Astrocyte (in vitro differentiated cells and primary cell): ENCODE data around the gene BMP7. TPM values are rescaled to one million over a fixed set of nuclear protein-coding genes. Genes with fewer than 3 reads are reported as not detected.

Experiments used
- DNase-seq: peaks from one replicate; pipeline ENCODE4 v3.0.0-alpha.2; 2010; ENCODE audit warnings: low read depth
- FAIRE-seq: peaks from 2 replicates; lab custom pipeline; 2011; peaks lifted over from hg19 to GRCh38; lab: Jason Lieb, UNC
- H2AFZ ChIP-seq: 2 replicates; pipeline ENCODE4 v1.6.0; 2012; ENCODE audit warnings: low read depth, low read length, inconsistent platforms
- H3K27ac ChIP-seq: 2 replicates; pipeline ENCODE4 v1.5.1; 2011; ENCODE audit warnings: low read depth, low read length, inconsistent platforms
- H3K27me3 ChIP-seq: 2 replicates; pipeline ENCODE4 v1.6.0; 2011; ENCODE audit warnings: low read length, inconsistent platforms; ENCODE audit not compliant: insufficient read depth
- H3K36me3 ChIP-seq: 2 replicates; pipeline ENCODE4 v1.5.1; 2011; ENCODE audit warnings: low read length, inconsistent platforms; ENCODE audit not compliant: insufficient read depth
- H3K4me1 ChIP-seq: 2 replicates; pipeline ENCODE4 v1.5.1; 2011; ENCODE audit warnings: low read length, inconsistent platforms; ENCODE audit not compliant: insufficient read depth
- H3K4me2 ChIP-seq: 2 replicates; pipeline ENCODE4 v1.6.0; 2012; ENCODE audit warnings: low read length, inconsistent platforms
- H3K4me3 ChIP-seq: 2 replicates; pipeline ENCODE4 v1.5.1; 2011; ENCODE audit warnings: low read depth, mild to moderate bottlenecking, low read length, inconsistent platforms; ENCODE audit not compliant: insufficient read depth
- H3K79me2 ChIP-seq: 2 replicates; pipeline ENCODE4 v1.6.0; 2012; ENCODE audit warnings: mild to moderate bottlenecking, low read length, inconsistent platforms; ENCODE audit not compliant: insufficient read depth
- H3K9ac ChIP-seq: 2 replicates; pipeline ENCODE4 v1.6.0; 2012; ENCODE audit warnings: mild to moderate bottlenecking, low read length, inconsistent platforms
- H3K9me3 ChIP-seq: 2 replicates; pipeline ENCODE4 v1.5.1; 2012; ENCODE audit warnings: low read depth, mild to moderate bottlenecking, low read length, inconsistent platforms; ENCODE audit not compliant: insufficient read depth
- H4K20me1 ChIP-seq: 2 replicates; pipeline ENCODE4 v1.6.0; 2012; ENCODE audit warnings: low read length, inconsistent platforms; ENCODE audit not compliant: insufficient read depth
- H3K27ac Mint-ChIP-seq: one replicate; pipeline ENCODE4 v1.8.0; 2021; ENCODE audit warnings: mild to moderate bottlenecking, mixed read lengths; ENCODE audit not compliant: unreplicated experiment
- H3K27me3 Mint-ChIP-seq: one replicate; pipeline ENCODE4 v1.8.0; 2021; ENCODE audit warnings: low read depth, mixed read lengths; ENCODE audit not compliant: unreplicated experiment
- H3K36me3 Mint-ChIP-seq: one replicate; pipeline ENCODE4 v1.8.0; 2021; ENCODE audit warnings: low read depth, mixed read lengths; ENCODE audit not compliant: unreplicated experiment
- H3K4me1 Mint-ChIP-seq: one replicate; pipeline ENCODE4 v1.8.0; 2021; ENCODE audit warnings: low read depth, mixed read lengths; ENCODE audit not compliant: unreplicated experiment
- H3K4me3 Mint-ChIP-seq: one replicate; pipeline ENCODE4 v1.8.0; 2021; ENCODE audit warnings: mild to moderate bottlenecking, moderate library complexity, mixed read lengths; ENCODE audit not compliant: unreplicated experiment
- H3K9me3 Mint-ChIP-seq: one replicate; pipeline ENCODE4 v1.8.0; 2021; ENCODE audit warnings: mild to moderate bottlenecking, mixed read lengths; ENCODE audit not compliant: unreplicated experiment
- CTCF ChIP-seq: IDR thresholded peaks from 2 replicates; pipeline ENCODE4 v1.5.1; 2011; ENCODE audit warnings: low read depth, mild to moderate bottlenecking, inconsistent platforms, low read length, moderate library complexity; ENCODE audit not compliant: insufficient read depth
- EZH2 ChIP-seq: IDR thresholded peaks from 2 replicates; pipeline ENCODE4 v1.6.1; 2012; ENCODE audit warnings: mild to moderate bottlenecking, low read length, inconsistent platforms; ENCODE audit not compliant: insufficient read depth
- total RNA-seq: library from RNA; stranded (reverse); gene quantifications from 2 replicates; pipeline ENCODE4 v1.2.1, GENCODE V29; 2021

BMP7 gene
- total RNA-seq, 1 donor from 2014 or later, result 15.3 TPM

- no peak overlapping the region for H3K27ac Mint-ChIP-seq
- peaks cover 14% of the 10 kb centered on the region for H3K27me3 ChIP-seq
- no peak for DNase-seq
- H3K79me2 ChIP-seq, result no peaks in the 10 kb centered on the region
- no peak overlapping the region for H2AFZ ChIP-seq
- no peak overlapping the region for H3K4me3 ChIP-seq
- FAIRE-seq, result no peak
- H3K4me3 Mint-ChIP-seq, result no peak overlapping the region
- no peaks in the 10 kb centered on the region for H3K36me3 Mint-ChIP-seq
- H3K27ac ChIP-seq, result no peak overlapping the region
- no peaks in the 10 kb centered on the region for H4K20me1 ChIP-seq
- no peak overlapping the region for H3K9ac ChIP-seq
- H3K36me3 ChIP-seq, result no peaks in the 10 kb centered on the region
- peaks cover 40% of the 10 kb centered on the region for H3K27me3 Mint-ChIP-seq
- H3K9me3 Mint-ChIP-seq, result peaks cover 4% of the 10 kb centered on the region
- no peak overlapping the region for H3K4me2 ChIP-seq
- H3K4me1 Mint-ChIP-seq, result no peaks in the 10 kb centered on the region
- TF ChIP-seq EZH2 (no peak), CTCF (no peak)
- no peaks in the 10 kb centered on the region for H3K9me3 ChIP-seq
- no peaks in the 10 kb centered on the region for H3K4me1 ChIP-seq
Measured at GRCh38 chr20:57150559-57150958, 115.9 kb downstream of the BMP7 start.

- no peak overlapping the region for H3K4me3 Mint-ChIP-seq
- Histone ChIP-seq H3K4me1 (no peaks in the 10 kb centered on the region), H4K20me1 (no peaks in the 10 kb centered on the region), H3K27me3 (peaks cover 16% of the 10 kb centered on the region), H3K36me3 (no peaks in the 10 kb centered on the region), H2AFZ (no peak overlapping the region), H3K4me3 (no peak overlapping the region), H3K9me3 (no peaks in the 10 kb centered on the region), H3K79me2 (no peaks in the 10 kb centered on the region), H3K27ac (no peak overlapping the region), H3K9ac (no peak overlapping the region), H3K4me2 (no peak overlapping the region)
- no peak for DNase-seq
- H3K9me3 Mint-ChIP-seq, result peaks cover 4% of the 10 kb centered on the region
- TF ChIP-seq EZH2 (no peak), CTCF (no peak)
- no peak overlapping the region for H3K27ac Mint-ChIP-seq
- peaks cover 51% of the 10 kb centered on the region for H3K27me3 Mint-ChIP-seq
- no peak for FAIRE-seq
- H3K36me3 Mint-ChIP-seq, result no peaks in the 10 kb centered on the region
- no peaks in the 10 kb centered on the region for H3K4me1 Mint-ChIP-seq
Measured at GRCh38 chr20:57148263-57148662, 118.2 kb downstream of the BMP7 start.

GRCh38 chr20:57147185-57147584 is 119.3 kb downstream of the BMP7 start:
- Histone ChIP-seq H3K27me3 (peaks cover 20% of the 10 kb centered on the region), H3K9me3 (no peaks in the 10 kb centered on the region), H3K4me3 (no peak overlapping the region), H3K9ac (no peak overlapping the region), H4K20me1 (no peaks in the 10 kb centered on the region), H3K27ac (no peak overlapping the region), H3K79me2 (no peaks in the 10 kb centered on the region), H3K36me3 (no peaks in the 10 kb centered on the region), H2AFZ (no peak overlapping the region), H3K4me1 (no peaks in the 10 kb centered on the region), H3K4me2 (no peak overlapping the region)
- no peaks in the 10 kb centered on the region for H3K36me3 Mint-ChIP-seq
- H3K9me3 Mint-ChIP-seq, result peaks cover 4% of the 10 kb centered on the region
- DNase-seq (no peak), FAIRE-seq (no peak)
- TF ChIP-seq CTCF (no peak), EZH2 (no peak)
- no peak overlapping the region for H3K27ac Mint-ChIP-seq
- H3K4me3 Mint-ChIP-seq, result no peak overlapping the region
- H3K27me3 Mint-ChIP-seq, result peaks cover 57% of the 10 kb centered on the region
- H3K4me1 Mint-ChIP-seq, result no peaks in the 10 kb centered on the region
